ENCODE measurements around the gene PDZD2. TPM values are rescaled to one million over a fixed set of nuclear protein-coding genes. Genes with fewer than 3 reads are reported as not detected.

The PDZD2 gene
- total and polyA plus RNA-seq, 8 donors = under 0.01 to 61.3 (median 5.8) TPM

DNA sequence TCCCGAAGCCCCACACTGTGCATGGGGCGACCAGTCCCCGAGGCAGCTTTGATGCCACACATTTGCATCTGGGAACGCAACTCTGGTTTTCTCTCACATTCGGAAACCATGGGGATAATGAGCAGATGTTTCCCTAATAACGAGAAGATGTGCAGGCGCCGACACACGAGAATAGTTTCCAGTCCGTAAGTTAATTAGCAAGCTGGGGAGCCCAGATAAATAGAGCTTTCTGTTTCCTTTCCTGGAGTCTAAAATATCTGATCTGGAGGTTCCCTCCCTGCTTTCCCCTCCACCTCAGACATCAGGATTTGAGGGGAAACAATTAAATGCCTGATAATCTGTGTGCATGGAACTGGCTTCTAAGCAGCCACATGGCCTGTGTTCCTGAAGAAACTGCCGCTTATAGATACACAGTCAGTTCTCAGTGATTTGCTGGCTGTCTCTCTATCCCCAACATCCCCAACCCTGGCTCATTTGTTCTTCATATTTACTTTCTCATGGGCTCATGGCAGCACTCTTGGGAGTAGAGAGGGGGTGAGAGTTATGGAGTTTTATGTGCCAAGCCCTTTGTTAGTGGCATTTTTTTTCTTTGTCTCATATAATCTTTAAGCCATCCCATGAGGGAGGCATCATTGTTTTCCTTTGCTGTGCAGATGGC is 62.8 kb downstream of the PDZD2 start:
- Histone ChIP-seq H3K27ac (no peak overlapping the region), H3K9me3 (no peaks in the 10 kb centered on the region), H3K27me3 (peaks cover 0 to 7% (median 0%) of the 10 kb centered on the region in 3 donors), H3K36me3 (no peaks in the 10 kb centered on the region), H3K4me1 (no peaks in the 10 kb centered on the region), H3K4me3 (no peak overlapping the region)
- intact Hi-C loops (cut with DNase I; ENCODE audit: low total_unique reads) = no loop called here
- 55 to 73% (median 66%) methylated on average over 11 of the region's 11 CpGs for WGBS, 5 donors
- TF ChIP-seq EP300 (IDR thresholded peaks at IDR 0.05) (no peak), POLR2AphosphoS5 (IDR thresholded peaks at IDR 0.05) (no peak), POLR2A (IDR thresholded peaks at IDR 0.05) (no peak)
- TF ChIP-seq, protein P1, sequence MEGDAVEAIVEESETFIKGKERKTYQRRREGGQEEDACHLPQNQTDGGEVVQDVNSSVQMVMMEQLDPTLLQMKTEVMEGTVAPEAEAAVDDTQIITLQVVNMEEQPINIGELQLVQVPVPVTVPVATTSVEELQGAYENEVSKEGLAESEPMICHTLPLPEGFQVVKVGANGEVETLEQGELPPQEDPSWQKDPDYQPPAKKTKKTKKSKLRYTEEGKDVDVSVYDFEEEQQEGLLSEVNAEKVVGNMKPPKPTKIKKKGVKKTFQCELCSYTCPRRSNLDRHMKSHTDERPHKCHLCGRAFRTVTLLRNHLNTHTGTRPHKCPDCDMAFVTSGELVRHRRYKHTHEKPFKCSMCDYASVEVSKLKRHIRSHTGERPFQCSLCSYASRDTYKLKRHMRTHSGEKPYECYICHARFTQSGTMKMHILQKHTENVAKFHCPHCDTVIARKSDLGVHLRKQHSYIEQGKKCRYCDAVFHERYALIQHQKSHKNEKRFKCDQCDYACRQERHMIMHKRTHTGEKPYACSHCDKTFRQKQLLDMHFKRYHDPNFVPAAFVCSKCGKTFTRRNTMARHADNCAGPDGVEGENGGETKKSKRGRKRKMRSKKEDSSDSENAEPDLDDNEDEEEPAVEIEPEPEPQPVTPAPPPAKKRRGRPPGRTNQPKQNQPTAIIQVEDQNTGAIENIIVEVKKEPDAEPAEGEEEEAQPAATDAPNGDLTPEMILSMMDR (IDR thresholded peaks at IDR 0.05) = no peak
- peak in 1 of 2 donors; percentile 26 for DNase-seq

DNA sequence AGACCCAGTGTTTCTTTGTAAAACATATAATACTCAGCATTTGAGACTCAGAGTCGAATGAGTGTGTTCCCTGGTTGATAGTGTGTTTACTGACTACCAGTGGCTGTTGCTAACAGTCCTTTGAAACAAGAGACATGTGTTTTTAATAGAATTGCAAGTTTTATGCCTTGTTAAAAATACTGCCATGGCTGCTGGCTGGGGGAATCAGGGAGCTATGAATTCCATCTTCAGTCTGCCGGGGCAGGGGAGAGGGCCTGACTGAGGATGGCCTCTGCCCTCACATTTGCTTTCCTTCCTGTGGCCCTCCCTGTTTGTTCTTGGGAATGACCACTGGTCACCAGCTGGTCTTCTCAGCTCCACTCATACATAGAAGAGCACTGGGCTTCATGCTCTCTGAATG is 63.8 kb downstream of the PDZD2 start:
- Histone ChIP-seq H3K36me3 (no peaks in the 10 kb centered on the region), H3K9me3 (no peaks in the 10 kb centered on the region), H3K4me1 (no peaks in the 10 kb centered on the region), H3K27ac (no peak overlapping the region), H3K4me3 (no peak overlapping the region), H3K27me3 (peaks cover 0 to 7% (median 0%) of the 10 kb centered on the region in 3 donors)
- no peak for TF ChIP-seq POLR2AphosphoS5 (IDR thresholded peaks at IDR 0.05)
- TF ChIP-seq POLR2A (IDR thresholded peaks at IDR 0.05) = no peak
- TF ChIP-seq, protein P1 (IDR thresholded peaks at IDR 0.05) = no peak
- no peak for TF ChIP-seq EP300 (IDR thresholded peaks at IDR 0.05)
- DNase-seq = peak in 1 of 2 donors; percentile 28
- intact Hi-C loops (cut with DNase I; ENCODE audit: low total_unique reads) = no loop called here
- 40 to 71% (median 48%) methylated on average over 2 of the region's 2 CpGs for WGBS, 5 donors

DNA sequence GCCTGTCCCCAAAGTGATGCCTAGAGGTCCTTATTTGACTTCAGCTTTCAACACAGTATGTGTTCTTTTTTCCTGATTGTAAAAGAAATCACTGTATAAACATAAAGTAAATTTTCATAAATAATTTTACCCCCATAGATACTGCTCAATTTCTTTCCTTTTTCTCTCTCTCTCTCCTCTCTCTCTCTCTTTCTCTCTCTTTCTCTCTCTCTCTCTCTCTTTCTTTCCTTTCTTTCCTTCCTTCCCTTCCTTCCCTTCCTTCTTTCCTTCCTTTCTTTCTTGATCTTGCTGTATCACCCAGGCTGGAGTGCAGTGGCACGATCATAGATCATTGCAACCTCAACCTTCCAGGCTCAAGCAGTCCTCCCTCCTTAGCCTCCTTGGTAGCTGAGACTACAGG is 64.8 kb downstream of the PDZD2 start:
- TF ChIP-seq POLR2AphosphoS5 (IDR thresholded peaks at IDR 0.05) (no peak), EP300 (IDR thresholded peaks at IDR 0.05) (no peak)
- TF ChIP-seq, protein P1 (IDR thresholded peaks at IDR 0.05) = no peak
- WGBS, 5 donors = 88 to 97% (median 92%) methylated on average over 1 of the region's 1 CpG
- Histone ChIP-seq H3K27ac (no peak overlapping the region), H3K9me3 (no peaks in the 10 kb centered on the region), H3K27me3 (peaks cover 0 to 7% (median 0%) of the 10 kb centered on the region in 3 donors), H3K4me1 (no peaks in the 10 kb centered on the region), H3K36me3 (no peaks in the 10 kb centered on the region), H3K4me3 (no peak overlapping the region)
- intact Hi-C loops (cut with DNase I; ENCODE audit: low total_unique reads) = no loop called here
- DNase-seq = no peak

DNA sequence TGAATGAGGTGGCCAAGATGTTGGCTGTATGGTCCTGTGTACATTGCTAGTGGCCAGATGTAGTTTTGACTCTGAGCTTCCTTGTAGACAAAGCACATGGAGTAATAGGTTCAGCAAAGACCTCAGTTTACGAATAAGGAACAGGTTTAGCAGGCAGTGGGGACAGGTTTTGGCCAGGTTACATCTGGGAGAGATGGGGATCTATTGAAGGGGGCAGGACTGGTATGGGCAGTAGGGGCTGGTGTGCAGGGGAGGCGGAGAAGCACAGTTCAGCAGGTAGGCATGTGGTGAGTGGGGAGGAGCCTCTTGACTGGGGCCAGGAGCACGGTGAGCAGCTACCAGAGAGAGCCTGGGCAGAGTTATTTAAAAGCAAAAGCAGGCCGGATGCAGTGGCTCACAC is 67.3 kb downstream of the PDZD2 start:
- Histone ChIP-seq H3K4me3 (no peak overlapping the region), H3K27me3 (peaks cover 0 to 6% (median 0%) of the 10 kb centered on the region in 3 donors), H3K4me1 (no peaks in the 10 kb centered on the region), H3K9me3 (no peaks in the 10 kb centered on the region), H3K36me3 (no peaks in the 10 kb centered on the region), H3K27ac (no peak overlapping the region)
- DNase-seq = no peak
- intact Hi-C loops (cut with DNase I; ENCODE audit: low total_unique reads) = no loop called here
- TF ChIP-seq EP300 (IDR thresholded peaks at IDR 0.05) = no peak
- no peak for TF ChIP-seq POLR2A (IDR thresholded peaks at IDR 0.05)
- TF ChIP-seq, protein P1 (IDR thresholded peaks at IDR 0.05) = no peak
- TF ChIP-seq POLR2AphosphoS5 (IDR thresholded peaks at IDR 0.05) = no peak
- 65 to 91% (median 86%) methylated on average over 4 of the region's 4 CpGs for WGBS, 5 donors

All from stomach (tissue), 9 donors.